ENCODE results near the gene CES5A. TPM values are rescaled to one million over a fixed set of nuclear protein-coding genes. Genes with fewer than 3 reads are reported as not detected.

Gene CES5A
- total RNA-seq, 3 donors from 2014 or later (not counting 1 experiment from before 2014, with no cell fraction given) = not detected

- Mint-ChIP-seq H3K36me3 (peaks cover 9% of the 10 kb centered on the region), H3K4me1 (no peaks in the 10 kb centered on the region), H3K4me3 (no peak overlapping the region), H3K9me3 (peaks cover 3 to 12% of the 10 kb centered on the region in 2 donors), H3K27ac (no peak overlapping the region), H3K27me3 (ENCODE audit: low read depth in 2 of 2) (no peaks in the 10 kb centered on the region)
- no peak for TF ChIP-seq CTCF (IDR thresholded peaks at IDR 0.05)
- intact Hi-C loops (cut with micrococcal nuclease) = no loop called here
- no peak for DNase-seq
- peaks cover 2% of the 10 kb centered on the region for H3K9me3 ChIP-seq (ENCODE audit: control insufficient read depth, insufficient read depth, low read length)
- H3K27ac ChIP-seq (ENCODE audit: low read length) = no peak overlapping the region
- H3K27me3 ChIP-seq (ENCODE audit: control insufficient read depth, insufficient read depth, low read length) = no peaks in the 10 kb centered on the region
- H3K4me1 ChIP-seq (ENCODE audit: control insufficient read depth, insufficient read depth, low read length) = no peaks in the 10 kb centered on the region
- H3K4me3 ChIP-seq (ENCODE audit: low read length) = no peak overlapping the region
- H3K36me3 ChIP-seq (ENCODE audit: control insufficient read depth, insufficient read depth, low read length) = no peaks in the 10 kb centered on the region
- ATAC-seq = no peak
- 91% methylated on average over 2 of the region's 2 CpGs for WGBS (ENCODE audit: insufficient coverage)
Observed at GRCh38 chr16:55892821-55893220, 17.6 kb upstream of the CES5A start.

GRCh38 chr16:55889518-55889917 is 14.3 kb upstream of the CES5A start:
- peaks cover 9% of the 10 kb centered on the region for H3K36me3 Mint-ChIP-seq
- peaks cover 2% of the 10 kb centered on the region for H3K9me3 ChIP-seq (ENCODE audit: control insufficient read depth, insufficient read depth, low read length)
- H3K27me3 Mint-ChIP-seq (ENCODE audit: low read depth in 2 of 2) = peaks cover 0 to 2% of the 10 kb centered on the region in 2 donors
- DNase-seq = no peak
- no peak overlapping the region for H3K4me3 Mint-ChIP-seq
- no peak overlapping the region for H3K4me3 ChIP-seq (ENCODE audit: low read length)
- TF ChIP-seq CTCF (IDR thresholded peaks at IDR 0.05) = no peak
- peaks cover 3 to 12% of the 10 kb centered on the region in 2 donors for H3K9me3 Mint-ChIP-seq
- H3K4me1 Mint-ChIP-seq = no peaks in the 10 kb centered on the region
- no peaks in the 10 kb centered on the region for H3K4me1 ChIP-seq (ENCODE audit: control insufficient read depth, insufficient read depth, low read length)
- no peak overlapping the region for H3K27ac Mint-ChIP-seq
- H3K27me3 ChIP-seq (ENCODE audit: control insufficient read depth, insufficient read depth, low read length) = no peaks in the 10 kb centered on the region
- H3K36me3 ChIP-seq (ENCODE audit: control insufficient read depth, insufficient read depth, low read length) = no peaks in the 10 kb centered on the region
- no peak overlapping the region for H3K27ac ChIP-seq (ENCODE audit: low read length)
- no peak for ATAC-seq
- intact Hi-C loops (cut with micrococcal nuclease) = no loop called here
- WGBS (ENCODE audit: insufficient coverage) = 40% methylated on average over 1 of the region's 2 CpGs

- peaks cover 2% of the 10 kb centered on the region for H3K9me3 ChIP-seq (ENCODE audit: control insufficient read depth, insufficient read depth, low read length)
- DNase-seq (no peak), ATAC-seq (no peak)
- TF ChIP-seq CTCF (IDR thresholded peaks at IDR 0.05) = no peak
- Mint-ChIP-seq H3K4me1 (no peaks in the 10 kb centered on the region), H3K27ac (no peak overlapping the region), H3K36me3 (peaks cover 8% of the 10 kb centered on the region), H3K9me3 (peaks cover 3 to 12% of the 10 kb centered on the region in 2 donors), H3K4me3 (no peak overlapping the region), H3K27me3 (ENCODE audit: low read depth in 2 of 2) (peaks cover 0 to 4% of the 10 kb centered on the region in 2 donors)
- intact Hi-C loops (cut with micrococcal nuclease) = no loop called here
- WGBS (ENCODE audit: insufficient coverage) = 87% methylated on average over 2 of the region's 2 CpGs
- no peaks in the 10 kb centered on the region for H3K4me1 ChIP-seq (ENCODE audit: control insufficient read depth, insufficient read depth, low read length)
- H3K27ac ChIP-seq (ENCODE audit: low read length) = no peak overlapping the region
- H3K36me3 ChIP-seq (ENCODE audit: control insufficient read depth, insufficient read depth, low read length) = no peaks in the 10 kb centered on the region
- no peaks in the 10 kb centered on the region for H3K27me3 ChIP-seq (ENCODE audit: control insufficient read depth, insufficient read depth, low read length)
- no peak overlapping the region for H3K4me3 ChIP-seq (ENCODE audit: low read length)
Observed at GRCh38 chr16:55888546-55888945, 13.4 kb upstream of the CES5A start.

- H3K27ac ChIP-seq (ENCODE audit: low read length) = no peak overlapping the region
- WGBS (ENCODE audit: insufficient coverage) = 73% methylated on average over 3 of the region's 4 CpGs
- H3K4me3 ChIP-seq (ENCODE audit: low read length) = no peak overlapping the region
- no peak for DNase-seq
- no peaks in the 10 kb centered on the region for H3K4me1 Mint-ChIP-seq
- H3K27me3 Mint-ChIP-seq (ENCODE audit: low read depth in 2 of 2) = peaks cover 0 to 9% of the 10 kb centered on the region in 2 donors
- intact Hi-C loops (cut with micrococcal nuclease) = no loop called here
- no peaks in the 10 kb centered on the region for H3K27me3 ChIP-seq (ENCODE audit: control insufficient read depth, insufficient read depth, low read length)
- H3K27ac Mint-ChIP-seq = no peak overlapping the region
- no peak for ATAC-seq
- no peaks in the 10 kb centered on the region for H3K9me3 ChIP-seq (ENCODE audit: control insufficient read depth, insufficient read depth, low read length)
- no peaks in the 10 kb centered on the region for H3K36me3 Mint-ChIP-seq
- no peaks in the 10 kb centered on the region for H3K36me3 ChIP-seq (ENCODE audit: control insufficient read depth, insufficient read depth, low read length)
- H3K9me3 Mint-ChIP-seq = peaks cover 0 to 4% of the 10 kb centered on the region in 2 donors
- no peaks in the 10 kb centered on the region for H3K4me1 ChIP-seq (ENCODE audit: control insufficient read depth, insufficient read depth, low read length)
- no peak for TF ChIP-seq CTCF (IDR thresholded peaks at IDR 0.05)
- H3K4me3 Mint-ChIP-seq = no peak overlapping the region
Observed at GRCh38 chr16:55876854-55877253, 1.7 kb upstream of the CES5A start.

All from natural killer cell (primary cell).